Measurements from ENCODE around the gene TAS2R14.

GRCh38 chr12:10982244-10982643 lies 43.2 kb upstream of the TAS2R14 start:
- TF ChIP-seq CTCF (conservative IDR thresholded peaks at IDR 0.05 in 1 of 2, IDR thresholded peaks at IDR 0.05 in 1 of 2; ENCODE audit: low read depth in 1 of 2, low read length in 2 of 2) (no peak), EZH2 (IDR thresholded peaks at IDR 0.05; ENCODE audit: low read length, missing control alignments) (no peak)
